H1 (cell line): ENCODE data around the gene HABP2. TPM values are rescaled to one million over a fixed set of nuclear protein-coding genes. Genes with fewer than 3 reads are reported as not detected.

ENCODE experiments used
- BACH1 ChIP-seq: IDR thresholded peaks from 2 replicates; pipeline ENCODE4 v1.6.1; 2012; ENCODE audit warnings: low read length, improper control_type of control experiment
- CHD1 ChIP-seq: IDR thresholded peaks from 2 replicates; pipeline ENCODE4 v1.6.1; 2012; ENCODE audit warnings: low read depth, low read length, improper control_type of control experiment
- EGR1 ChIP-seq: IDR thresholded peaks from 2 replicates; pipeline ENCODE4 v1.6.1; 2011; ENCODE audit warnings: low read depth, low read length, borderline replicate concordance
- PHF8 ChIP-seq: fragments of 200-600 bp; sonication (generic); conservative IDR thresholded peaks from 2 replicates; pipeline ENCODE4 v1.7.1; 2012; ENCODE audit warnings: low read depth, mild to moderate bottlenecking, inconsistent platforms, low read length, moderate library complexity
- POLR2AphosphoS5 ChIP-seq: IDR thresholded peaks from 2 replicates; pipeline ENCODE4 v1.6.1; 2011; ENCODE audit warnings: low read depth, low read length
- RFX5 ChIP-seq: IDR thresholded peaks from 2 replicates; pipeline ENCODE4 v1.6.1; 2011; ENCODE audit warnings: low read depth, low read length, improper control_type of control experiment, borderline replicate concordance
- RXRA ChIP-seq: IDR thresholded peaks from 2 replicates; pipeline ENCODE4 v1.6.1; 2011; ENCODE audit warnings: low read depth, mild to moderate bottlenecking, low read length, moderate library complexity; ENCODE audit not compliant: insufficient read depth
- SAP30 ChIP-seq: fragments of 300-600 bp; sonication (generic); IDR thresholded peaks from 2 replicates; pipeline ENCODE4 v1.7.1; 2012; ENCODE audit warnings: low read length, moderate library complexity, mild to moderate bottlenecking, inconsistent platforms; ENCODE audit not compliant: insufficient read depth, insufficient replicate concordance
- SP1 ChIP-seq: IDR thresholded peaks from 2 replicates; pipeline ENCODE4 v1.6.1; 2011; ENCODE audit warnings: low read depth, low read length
- SP4 ChIP-seq: IDR thresholded peaks from 2 replicates; pipeline ENCODE4 v1.6.1; 2012; ENCODE audit warnings: low read length, inconsistent platforms
- SRF ChIP-seq: IDR thresholded peaks from 2 replicates; pipeline ENCODE4 v1.6.1; 2011; ENCODE audit warnings: mild to moderate bottlenecking, low read depth, low read length, moderate library complexity
- TEAD4 ChIP-seq: IDR thresholded peaks from 2 replicates; pipeline ENCODE4 v1.6.1; 2012; ENCODE audit warnings: low read depth, low read length, inconsistent platforms, mixed read lengths
- polyA plus RNA-seq, 7 experiments: library from polyadenylated mRNA; depleted of rRNA in 3 of 7; stranded (reverse) in 5 of 7; unstranded in 2 of 7; fragments of >200 nt in 5 of 7; fragments of 200-250 nt in 2 of 7; gene quantifications; 1 replicate in 5 of 7; 2 replicates in 1 of 7; 4 replicates in 1 of 7; pipeline versions ENCODE4 v1.2.1 to v1.2.3, GENCODE V29; 2011 to 2013; ENCODE audit warnings: missing spikeins in 2 of 7, mixed read lengths in 2 of 7
- total RNA-seq: library from RNA; stranded (reverse); fragmentation: NEBNext Ultra II Directional; extraction: Animal tissue kit (Norgen Biotek cat#: 25700); gene quantifications from 2 replicates; pipeline ENCODE4 v1.2.1, GENCODE V29; 2021
- TF ChIP-seq, protein P1 (sequence below): fragments of 300-600 bp; sonication (generic); IDR thresholded peaks from 2 replicates; pipeline ENCODE4 v1.7.1; 2012; ENCODE audit warnings: low read length, moderate library complexity, mild to moderate bottlenecking, inconsistent platforms; ENCODE audit not compliant: insufficient replicate concordance

HABP2 gene
- total and polyA plus RNA-seq, 2 of the 8 experiments (the other 6 are each of a cell fraction or from before 2014, with no cell fraction given), result not detected

DNA sequence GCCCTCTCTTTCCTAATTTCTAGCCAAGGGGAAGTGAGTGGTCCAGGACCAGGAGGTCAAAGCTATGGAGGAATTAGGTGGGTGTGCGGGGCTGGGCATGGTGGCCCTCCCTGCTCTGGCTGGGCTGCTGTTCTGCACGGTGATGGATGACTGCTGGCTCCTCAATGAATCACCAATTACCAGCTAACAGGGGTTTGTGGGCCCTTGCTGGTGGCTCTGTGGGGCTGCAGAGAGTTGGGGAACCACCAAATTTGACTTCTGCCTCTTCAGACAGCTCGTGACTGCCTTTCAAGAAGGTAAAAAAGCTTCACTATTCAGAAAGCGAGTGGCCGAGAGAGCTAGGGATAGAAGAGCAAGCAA lies 35.0 kb upstream of the HABP2 start (continued):
- TF ChIP-seq, protein P1, sequence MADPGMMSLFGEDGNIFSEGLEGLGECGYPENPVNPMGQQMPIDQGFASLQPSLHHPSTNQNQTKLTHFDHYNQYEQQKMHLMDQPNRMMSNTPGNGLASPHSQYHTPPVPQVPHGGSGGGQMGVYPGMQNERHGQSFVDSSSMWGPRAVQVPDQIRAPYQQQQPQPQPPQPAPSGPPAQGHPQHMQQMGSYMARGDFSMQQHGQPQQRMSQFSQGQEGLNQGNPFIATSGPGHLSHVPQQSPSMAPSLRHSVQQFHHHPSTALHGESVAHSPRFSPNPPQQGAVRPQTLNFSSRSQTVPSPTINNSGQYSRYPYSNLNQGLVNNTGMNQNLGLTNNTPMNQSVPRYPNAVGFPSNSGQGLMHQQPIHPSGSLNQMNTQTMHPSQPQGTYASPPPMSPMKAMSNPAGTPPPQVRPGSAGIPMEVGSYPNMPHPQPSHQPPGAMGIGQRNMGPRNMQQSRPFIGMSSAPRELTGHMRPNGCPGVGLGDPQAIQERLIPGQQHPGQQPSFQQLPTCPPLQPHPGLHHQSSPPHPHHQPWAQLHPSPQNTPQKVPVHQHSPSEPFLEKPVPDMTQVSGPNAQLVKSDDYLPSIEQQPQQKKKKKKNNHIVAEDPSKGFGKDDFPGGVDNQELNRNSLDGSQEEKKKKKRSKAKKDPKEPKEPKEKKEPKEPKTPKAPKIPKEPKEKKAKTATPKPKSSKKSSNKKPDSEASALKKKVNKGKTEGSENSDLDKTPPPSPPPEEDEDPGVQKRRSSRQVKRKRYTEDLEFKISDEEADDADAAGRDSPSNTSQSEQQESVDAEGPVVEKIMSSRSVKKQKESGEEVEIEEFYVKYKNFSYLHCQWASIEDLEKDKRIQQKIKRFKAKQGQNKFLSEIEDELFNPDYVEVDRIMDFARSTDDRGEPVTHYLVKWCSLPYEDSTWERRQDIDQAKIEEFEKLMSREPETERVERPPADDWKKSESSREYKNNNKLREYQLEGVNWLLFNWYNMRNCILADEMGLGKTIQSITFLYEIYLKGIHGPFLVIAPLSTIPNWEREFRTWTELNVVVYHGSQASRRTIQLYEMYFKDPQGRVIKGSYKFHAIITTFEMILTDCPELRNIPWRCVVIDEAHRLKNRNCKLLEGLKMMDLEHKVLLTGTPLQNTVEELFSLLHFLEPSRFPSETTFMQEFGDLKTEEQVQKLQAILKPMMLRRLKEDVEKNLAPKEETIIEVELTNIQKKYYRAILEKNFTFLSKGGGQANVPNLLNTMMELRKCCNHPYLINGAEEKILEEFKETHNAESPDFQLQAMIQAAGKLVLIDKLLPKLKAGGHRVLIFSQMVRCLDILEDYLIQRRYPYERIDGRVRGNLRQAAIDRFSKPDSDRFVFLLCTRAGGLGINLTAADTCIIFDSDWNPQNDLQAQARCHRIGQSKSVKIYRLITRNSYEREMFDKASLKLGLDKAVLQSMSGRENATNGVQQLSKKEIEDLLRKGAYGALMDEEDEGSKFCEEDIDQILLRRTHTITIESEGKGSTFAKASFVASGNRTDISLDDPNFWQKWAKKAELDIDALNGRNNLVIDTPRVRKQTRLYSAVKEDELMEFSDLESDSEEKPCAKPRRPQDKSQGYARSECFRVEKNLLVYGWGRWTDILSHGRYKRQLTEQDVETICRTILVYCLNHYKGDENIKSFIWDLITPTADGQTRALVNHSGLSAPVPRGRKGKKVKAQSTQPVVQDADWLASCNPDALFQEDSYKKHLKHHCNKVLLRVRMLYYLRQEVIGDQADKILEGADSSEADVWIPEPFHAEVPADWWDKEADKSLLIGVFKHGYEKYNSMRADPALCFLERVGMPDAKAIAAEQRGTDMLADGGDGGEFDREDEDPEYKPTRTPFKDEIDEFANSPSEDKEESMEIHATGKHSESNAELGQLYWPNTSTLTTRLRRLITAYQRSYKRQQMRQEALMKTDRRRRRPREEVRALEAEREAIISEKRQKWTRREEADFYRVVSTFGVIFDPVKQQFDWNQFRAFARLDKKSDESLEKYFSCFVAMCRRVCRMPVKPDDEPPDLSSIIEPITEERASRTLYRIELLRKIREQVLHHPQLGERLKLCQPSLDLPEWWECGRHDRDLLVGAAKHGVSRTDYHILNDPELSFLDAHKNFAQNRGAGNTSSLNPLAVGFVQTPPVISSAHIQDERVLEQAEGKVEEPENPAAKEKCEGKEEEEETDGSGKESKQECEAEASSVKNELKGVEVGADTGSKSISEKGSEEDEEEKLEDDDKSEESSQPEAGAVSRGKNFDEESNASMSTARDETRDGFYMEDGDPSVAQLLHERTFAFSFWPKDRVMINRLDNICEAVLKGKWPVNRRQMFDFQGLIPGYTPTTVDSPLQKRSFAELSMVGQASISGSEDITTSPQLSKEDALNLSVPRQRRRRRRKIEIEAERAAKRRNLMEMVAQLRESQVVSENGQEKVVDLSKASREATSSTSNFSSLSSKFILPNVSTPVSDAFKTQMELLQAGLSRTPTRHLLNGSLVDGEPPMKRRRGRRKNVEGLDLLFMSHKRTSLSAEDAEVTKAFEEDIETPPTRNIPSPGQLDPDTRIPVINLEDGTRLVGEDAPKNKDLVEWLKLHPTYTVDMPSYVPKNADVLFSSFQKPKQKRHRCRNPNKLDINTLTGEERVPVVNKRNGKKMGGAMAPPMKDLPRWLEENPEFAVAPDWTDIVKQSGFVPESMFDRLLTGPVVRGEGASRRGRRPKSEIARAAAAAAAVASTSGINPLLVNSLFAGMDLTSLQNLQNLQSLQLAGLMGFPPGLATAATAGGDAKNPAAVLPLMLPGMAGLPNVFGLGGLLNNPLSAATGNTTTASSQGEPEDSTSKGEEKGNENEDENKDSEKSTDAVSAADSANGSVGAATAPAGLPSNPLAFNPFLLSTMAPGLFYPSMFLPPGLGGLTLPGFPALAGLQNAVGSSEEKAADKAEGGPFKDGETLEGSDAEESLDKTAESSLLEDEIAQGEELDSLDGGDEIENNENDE, result no peak
- no peak for TF ChIP-seq POLR2AphosphoS5
- no peak for TF ChIP-seq CHD1
- no peak for TF ChIP-seq BACH1
- no peak for TF ChIP-seq PHF8
- no peak for TF ChIP-seq EGR1
- no peak for TF ChIP-seq SRF
- TF ChIP-seq SP4, result no peak
- TF ChIP-seq SAP30, result no peak
- TF ChIP-seq SP1, result no peak
- no peak for TF ChIP-seq TEAD4
- no peak for TF ChIP-seq RFX5
- TF ChIP-seq RXRA, result no peak
- TF ChIP-seq, all 59 proteins: peak for 0
